Liver (tissue), 9 donors: Measurements from ENCODE around the gene HSH2D. TPM values are rescaled to one million over a fixed set of nuclear protein-coding genes. Genes with fewer than 3 reads are reported as not detected.

Source experiments
- DNase-seq: peaks from one replicate; pipeline ENCODE4 v3.0.0-alpha.2; 2017; ENCODE audit warnings: low spot score
- H3K27ac ChIP-seq, 2 donors: one replicate each; pipeline ENCODE4 v1.7.0; 2013; ENCODE audit warnings: inconsistent platforms in 2 of 2, low read length in 2 of 2, control low read depth in 1 of 2, low read depth in 1 of 2, mild to moderate bottlenecking in 1 of 2
- H3K27me3 ChIP-seq, 4 donors: one replicate each; pipeline versions ENCODE4 v1.6.1 to v1.7.0; 2013; ENCODE audit warnings: low read length in 3 of 4, inconsistent platforms in 1 of 4, mild to moderate bottlenecking in 1 of 4, moderate library complexity in 1 of 4; ENCODE audit not compliant: control insufficient read depth in 4 of 4, insufficient read depth in 4 of 4
- H3K36me3 ChIP-seq, 4 donors: one replicate each; pipeline versions ENCODE4 v1.6.1 to v1.7.0; 2013; ENCODE audit warnings: low read length in 3 of 4, mild to moderate bottlenecking in 3 of 4, low read depth in 1 of 4, moderate library complexity in 1 of 4; ENCODE audit not compliant: control insufficient read depth in 4 of 4, insufficient read depth in 3 of 4
- H3K4me1 ChIP-seq, 4 donors: one replicate each; pipeline versions ENCODE4 v1.6.1 to v1.7.0; 2013; ENCODE audit warnings: low read length in 3 of 4, mild to moderate bottlenecking in 3 of 4, moderate library complexity in 1 of 4; ENCODE audit not compliant: control insufficient read depth in 4 of 4, insufficient read depth in 4 of 4
- H3K4me3 ChIP-seq, 3 donors: one replicate each; pipeline versions ENCODE4 v1.6.1 to v1.7.0; 2013; ENCODE audit warnings: low read length in 3 of 3, control low read depth in 1 of 3, low read depth in 1 of 3, mild to moderate bottlenecking in 1 of 3
- H3K9ac ChIP-seq, 2 donors: one replicate each; pipeline ENCODE4 v1.7.0; 2013; ENCODE audit warnings: low read length in 2 of 2, mild to moderate bottlenecking in 2 of 2, moderate library complexity in 2 of 2, control low read depth in 1 of 2, low read depth in 1 of 2
- H3K9me3 ChIP-seq, 4 donors: one replicate each; pipeline versions ENCODE4 v1.6.1 to v1.7.0; 2013; ENCODE audit warnings: low read length in 3 of 4; ENCODE audit not compliant: control insufficient read depth in 4 of 4
- EGR1 ChIP-seq, 2 donors: IDR thresholded peaks; 2 replicates each; pipeline ENCODE4 v1.6.1; 2016 to 2018; ENCODE audit warnings: antibody characterized with exemption in 2 of 2, low read depth in 2 of 2
- FOXA1 ChIP-seq: IDR thresholded peaks from 2 replicates; pipeline ENCODE4 v1.6.1; 2016; ENCODE audit warnings: antibody characterized with exemption
- GABPA ChIP-seq, 2 donors: IDR thresholded peaks in 1 of 2; conservative IDR thresholded peaks in 1 of 2; 2 replicates each; pipeline ENCODE4 v1.6.1; 2016; ENCODE audit warnings: antibody characterized with exemption in 2 of 2, mild to moderate bottlenecking in 1 of 2, moderate library complexity in 1 of 2
- HNF4G ChIP-seq: IDR thresholded peaks from 2 replicates; pipeline ENCODE4 v1.6.1; 2016; ENCODE audit warnings: antibody characterized with exemption
- JUND ChIP-seq, 2 donors: IDR thresholded peaks; 2 replicates each; pipeline ENCODE4 v1.6.1; 2016; ENCODE audit warnings: antibody characterized with exemption in 2 of 2
- RAD21 ChIP-seq, 2 donors: IDR thresholded peaks; 2 replicates each; pipeline ENCODE4 v1.6.1; 2016; ENCODE audit warnings: antibody characterized with exemption in 2 of 2, mild to moderate bottlenecking in 2 of 2
- RXRA ChIP-seq, 2 donors: IDR thresholded peaks; 2 replicates each; pipeline ENCODE4 v1.6.1; 2017 to 2018; ENCODE audit warnings: antibody characterized with exemption in 2 of 2, mild to moderate bottlenecking in 1 of 2
- SP1 ChIP-seq: IDR thresholded peaks from 2 replicates; pipeline ENCODE4 v1.6.1; 2018; ENCODE audit warnings: antibody characterized with exemption, mild to moderate bottlenecking
- TAF1 ChIP-seq: conservative IDR thresholded peaks from 2 replicates; pipeline ENCODE4 v1.6.1; 2016; ENCODE audit warnings: antibody characterized with exemption, mild to moderate bottlenecking
- WGBS: extraction: QIAGEN DNeasy Blood & Tissue Kit; methylation state at CpG from one replicate; pipeline ENCODE4 v1.1.7; 2013; 5-methylcytosine and 5-hydroxymethylcytosine counted together
- polyA plus RNA-seq, 2 donors: library from polyadenylated mRNA; stranded (reverse) in 1 of 2; unstranded in 1 of 2; fragments of 200-250 nt in 1 of 2; fragments of >200 nt in 1 of 2; fragmentation: Nextera tagmentation in 1 of 2; extraction: Ambion mirVana in 1 of 2; gene quantifications; one replicate each; pipeline versions ENCODE4 v1.2.1 to v1.2.3, GENCODE V29; 2013 to 2015
- total RNA-seq, 2 donors: library from RNA; depleted of rRNA; stranded (reverse); fragments of >200 nt; gene quantifications; one replicate each; pipeline ENCODE4 v1.2.3, GENCODE V29; 2014
- TF ChIP-seq, protein P1 (sequence below): fragments of 150-350 bp; IDR thresholded peaks from 2 replicates; pipeline ENCODE4 v1.5.1; 2017; ENCODE audit warnings: improper control_type of control experiment, low read depth, low read length; ENCODE audit not compliant: missing input control
- TF ChIP-seq, protein P2 (sequence below): IDR thresholded peaks from 2 replicates; pipeline ENCODE4 v1.6.1; 2016; ENCODE audit warnings: antibody characterized with exemption
- TF ChIP-seq, protein P3 (sequence below): IDR thresholded peaks from 2 replicates; pipeline ENCODE4 v1.6.1; 2016; ENCODE audit warnings: antibody characterized with exemption
- TF ChIP-seq, protein P4 (sequence below): IDR thresholded peaks from 2 replicates; pipeline ENCODE4 v1.6.1; 2016; ENCODE audit warnings: antibody characterized with exemption, mild to moderate bottlenecking
- TF ChIP-seq, protein P5 (sequence below): IDR thresholded peaks from 2 replicates; pipeline ENCODE4 v1.6.1; 2016; ENCODE audit warnings: antibody characterized with exemption
- donor health status: healthy.
- donor health status: healthy.
- donor health status: healthy.
- donor health status: healthy.
- donor health status: healthy.

HSH2D gene
- total and polyA plus RNA-seq, 4 donors, result 0.33 to 2.9 (median 1.2) TPM

DNA sequence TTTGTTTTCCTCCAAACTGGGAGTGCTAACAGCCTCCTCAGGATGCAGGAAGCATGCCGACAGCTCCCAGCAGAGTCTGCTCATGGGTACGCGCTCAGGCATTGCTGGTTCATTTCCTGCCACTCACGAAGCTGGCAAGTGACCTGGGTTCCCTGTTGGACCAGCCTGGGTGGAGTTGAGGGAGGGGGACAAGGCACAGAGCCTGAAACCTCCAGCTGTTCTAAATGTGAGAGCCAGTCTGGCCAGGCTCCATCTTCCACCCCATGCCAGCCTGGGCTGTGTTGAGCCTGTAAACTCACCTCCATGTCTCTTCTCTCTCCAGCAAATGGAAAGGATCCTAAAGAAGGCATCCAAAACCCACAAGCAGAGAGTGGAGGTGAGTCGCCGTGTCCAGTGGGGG lies 46.7 kb downstream of the HSH2D start (continued):
- TF ChIP-seq, protein P1, sequence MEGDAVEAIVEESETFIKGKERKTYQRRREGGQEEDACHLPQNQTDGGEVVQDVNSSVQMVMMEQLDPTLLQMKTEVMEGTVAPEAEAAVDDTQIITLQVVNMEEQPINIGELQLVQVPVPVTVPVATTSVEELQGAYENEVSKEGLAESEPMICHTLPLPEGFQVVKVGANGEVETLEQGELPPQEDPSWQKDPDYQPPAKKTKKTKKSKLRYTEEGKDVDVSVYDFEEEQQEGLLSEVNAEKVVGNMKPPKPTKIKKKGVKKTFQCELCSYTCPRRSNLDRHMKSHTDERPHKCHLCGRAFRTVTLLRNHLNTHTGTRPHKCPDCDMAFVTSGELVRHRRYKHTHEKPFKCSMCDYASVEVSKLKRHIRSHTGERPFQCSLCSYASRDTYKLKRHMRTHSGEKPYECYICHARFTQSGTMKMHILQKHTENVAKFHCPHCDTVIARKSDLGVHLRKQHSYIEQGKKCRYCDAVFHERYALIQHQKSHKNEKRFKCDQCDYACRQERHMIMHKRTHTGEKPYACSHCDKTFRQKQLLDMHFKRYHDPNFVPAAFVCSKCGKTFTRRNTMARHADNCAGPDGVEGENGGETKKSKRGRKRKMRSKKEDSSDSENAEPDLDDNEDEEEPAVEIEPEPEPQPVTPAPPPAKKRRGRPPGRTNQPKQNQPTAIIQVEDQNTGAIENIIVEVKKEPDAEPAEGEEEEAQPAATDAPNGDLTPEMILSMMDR, result no peak
- TF ChIP-seq, protein P2, sequence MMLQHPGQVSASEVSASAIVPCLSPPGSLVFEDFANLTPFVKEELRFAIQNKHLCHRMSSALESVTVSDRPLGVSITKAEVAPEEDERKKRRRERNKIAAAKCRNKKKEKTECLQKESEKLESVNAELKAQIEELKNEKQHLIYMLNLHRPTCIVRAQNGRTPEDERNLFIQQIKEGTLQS, result no peak
- TF ChIP-seq SP1 (no peak), EGR1 (IDR thresholded peaks at IDR 0.05; ENCODE audit: low read depth in 2 of 2) (no peak), JUND (IDR thresholded peaks at IDR 0.05) (no peak), TAF1 (no peak)

DNA sequence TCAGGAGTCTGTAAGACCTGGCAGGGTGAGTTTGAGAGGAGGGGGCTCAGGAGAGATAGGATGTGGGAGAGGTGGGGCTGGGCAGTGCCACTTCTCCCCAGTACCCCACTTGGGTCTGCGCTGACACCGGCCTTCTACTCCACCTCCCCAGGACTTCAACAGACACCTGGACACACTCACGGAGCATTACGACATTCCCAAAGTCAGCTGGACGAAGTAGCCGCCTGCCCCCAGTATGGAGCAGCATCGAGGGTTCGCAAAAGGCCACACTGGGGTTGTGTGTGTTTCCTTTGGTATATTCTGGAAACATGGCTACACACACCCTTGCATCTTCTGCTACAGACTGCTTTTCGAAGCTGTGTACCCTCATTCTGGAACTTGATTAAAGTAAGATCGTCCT lies 47.3 kb downstream of the HSH2D start:
- no peak for DNase-seq
- Histone ChIP-seq H3K27me3 (no peaks in the 10 kb centered on the region), H3K4me1 (peaks cover 7 to 12% (median 11%) of the 10 kb centered on the region in 4 donors), H3K36me3 (peaks cover 10 to 35% (median 20%) of the 10 kb centered on the region in 4 donors), H3K27ac (no peak overlapping the region), H3K9me3 (no peaks in the 10 kb centered on the region), H3K4me3 (no peak overlapping the region), H3K9ac (no peak overlapping the region)
- TF ChIP-seq, protein P3, sequence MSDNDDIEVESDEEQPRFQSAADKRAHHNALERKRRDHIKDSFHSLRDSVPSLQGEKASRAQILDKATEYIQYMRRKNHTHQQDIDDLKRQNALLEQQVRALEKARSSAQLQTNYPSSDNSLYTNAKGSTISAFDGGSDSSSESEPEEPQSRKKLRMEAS, result no peak
- TF ChIP-seq EGR1 (IDR thresholded peaks at IDR 0.05; ENCODE audit: low read depth in 2 of 2) (no peak), TAF1 (no peak), HNF4G (no peak), SP1 (no peak), RAD21 (IDR thresholded peaks at IDR 0.05) (no peak), JUND (IDR thresholded peaks at IDR 0.05) (no peak), FOXA1 (no peak), RXRA (IDR thresholded peaks at IDR 0.05) (no peak), GABPA (IDR thresholded peaks at IDR 0.05 in 1 of 2, conservative IDR thresholded peaks at IDR 0.05 in 1 of 2) (no peak)
- TF ChIP-seq, protein P4, sequence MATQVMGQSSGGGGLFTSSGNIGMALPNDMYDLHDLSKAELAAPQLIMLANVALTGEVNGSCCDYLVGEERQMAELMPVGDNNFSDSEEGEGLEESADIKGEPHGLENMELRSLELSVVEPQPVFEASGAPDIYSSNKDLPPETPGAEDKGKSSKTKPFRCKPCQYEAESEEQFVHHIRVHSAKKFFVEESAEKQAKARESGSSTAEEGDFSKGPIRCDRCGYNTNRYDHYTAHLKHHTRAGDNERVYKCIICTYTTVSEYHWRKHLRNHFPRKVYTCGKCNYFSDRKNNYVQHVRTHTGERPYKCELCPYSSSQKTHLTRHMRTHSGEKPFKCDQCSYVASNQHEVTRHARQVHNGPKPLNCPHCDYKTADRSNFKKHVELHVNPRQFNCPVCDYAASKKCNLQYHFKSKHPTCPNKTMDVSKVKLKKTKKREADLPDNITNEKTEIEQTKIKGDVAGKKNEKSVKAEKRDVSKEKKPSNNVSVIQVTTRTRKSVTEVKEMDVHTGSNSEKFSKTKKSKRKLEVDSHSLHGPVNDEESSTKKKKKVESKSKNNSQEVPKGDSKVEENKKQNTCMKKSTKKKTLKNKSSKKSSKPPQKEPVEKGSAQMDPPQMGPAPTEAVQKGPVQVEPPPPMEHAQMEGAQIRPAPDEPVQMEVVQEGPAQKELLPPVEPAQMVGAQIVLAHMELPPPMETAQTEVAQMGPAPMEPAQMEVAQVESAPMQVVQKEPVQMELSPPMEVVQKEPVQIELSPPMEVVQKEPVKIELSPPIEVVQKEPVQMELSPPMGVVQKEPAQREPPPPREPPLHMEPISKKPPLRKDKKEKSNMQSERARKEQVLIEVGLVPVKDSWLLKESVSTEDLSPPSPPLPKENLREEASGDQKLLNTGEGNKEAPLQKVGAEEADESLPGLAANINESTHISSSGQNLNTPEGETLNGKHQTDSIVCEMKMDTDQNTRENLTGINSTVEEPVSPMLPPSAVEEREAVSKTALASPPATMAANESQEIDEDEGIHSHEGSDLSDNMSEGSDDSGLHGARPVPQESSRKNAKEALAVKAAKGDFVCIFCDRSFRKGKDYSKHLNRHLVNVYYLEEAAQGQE, result no peak
- TF ChIP-seq, protein P1, result no peak
- TF ChIP-seq, protein P5, sequence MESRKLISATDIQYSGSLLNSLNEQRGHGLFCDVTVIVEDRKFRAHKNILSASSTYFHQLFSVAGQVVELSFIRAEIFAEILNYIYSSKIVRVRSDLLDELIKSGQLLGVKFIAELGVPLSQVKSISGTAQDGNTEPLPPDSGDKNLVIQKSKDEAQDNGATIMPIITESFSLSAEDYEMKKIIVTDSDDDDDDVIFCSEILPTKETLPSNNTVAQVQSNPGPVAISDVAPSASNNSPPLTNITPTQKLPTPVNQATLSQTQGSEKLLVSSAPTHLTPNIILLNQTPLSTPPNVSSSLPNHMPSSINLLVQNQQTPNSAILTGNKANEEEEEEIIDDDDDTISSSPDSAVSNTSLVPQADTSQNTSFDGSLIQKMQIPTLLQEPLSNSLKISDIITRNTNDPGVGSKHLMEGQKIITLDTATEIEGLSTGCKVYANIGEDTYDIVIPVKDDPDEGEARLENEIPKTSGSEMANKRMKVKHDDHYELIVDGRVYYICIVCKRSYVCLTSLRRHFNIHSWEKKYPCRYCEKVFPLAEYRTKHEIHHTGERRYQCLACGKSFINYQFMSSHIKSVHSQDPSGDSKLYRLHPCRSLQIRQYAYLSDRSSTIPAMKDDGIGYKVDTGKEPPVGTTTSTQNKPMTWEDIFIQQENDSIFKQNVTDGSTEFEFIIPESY, result no peak
- TF ChIP-seq, protein P2, result no peak
- WGBS, result 94% methylated on average over 10 of the region's 10 CpGs
